Endothelial cell of umbilical vein (primary cell): Measurements from ENCODE around the gene CAPN5.

Experiments
- CTCF ChIP-seq, 2 donors: IDR thresholded peaks; 1 replicate in 1 of 2; 2 replicates in 1 of 2; pipeline ENCODE4 v1.5.1; 2011; ENCODE audit warnings: low read length in 2 of 2, mild to moderate bottlenecking in 2 of 2, moderate library complexity in 2 of 2, control low read depth in 1 of 2, inconsistent platforms in 1 of 2, low read depth in 1 of 2; ENCODE audit not compliant: insufficient read depth in 1 of 2; ENCODE audit errors: extremely low read depth in 1 of 2
- EZH2 ChIP-seq: IDR thresholded peaks from 2 replicates; pipeline ENCODE4 v1.6.1; 2012; ENCODE audit warnings: borderline replicate concordance, low read depth, mild to moderate bottlenecking, moderate library complexity, low read length, inconsistent platforms; ENCODE audit not compliant: severe bottlenecking
- JUN ChIP-seq: IDR thresholded peaks from 2 replicates; pipeline ENCODE4 v1.6.1; 2011; ENCODE audit warnings: borderline replicate concordance, low read depth; ENCODE audit not compliant: insufficient read length, insufficient read depth
- POLR2A ChIP-seq: IDR thresholded peaks from 2 replicates; pipeline ENCODE4 v1.6.1; 2012; ENCODE audit warnings: low read depth, mild to moderate bottlenecking, control low read depth, low read length
- POLR2AphosphoS5 ChIP-seq: IDR thresholded peaks from 2 replicates; pipeline ENCODE4 v1.6.1; 2012; ENCODE audit warnings: low read depth, mild to moderate bottlenecking, control low read depth, low read length, moderate library complexity; ENCODE audit not compliant: insufficient read depth
- TF ChIP-seq, protein P1 (sequence below): IDR thresholded peaks from 2 replicates; pipeline ENCODE4 v1.6.1; 2011; ENCODE audit not compliant: insufficient read depth, insufficient read length

- TF ChIP-seq, protein P1, sequence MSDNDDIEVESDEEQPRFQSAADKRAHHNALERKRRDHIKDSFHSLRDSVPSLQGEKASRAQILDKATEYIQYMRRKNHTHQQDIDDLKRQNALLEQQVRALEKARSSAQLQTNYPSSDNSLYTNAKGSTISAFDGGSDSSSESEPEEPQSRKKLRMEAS, result no peak
- TF ChIP-seq EZH2 (no peak), POLR2AphosphoS5 (no peak), POLR2A (no peak), CTCF (IDR thresholded peaks at IDR 0.05; ENCODE audit: extremely low read depth in 1 of 2, insufficient read depth in 1 of 2, low read depth in 1 of 2, low read length in 2 of 2) (no peak), JUN (no peak)
Measured at GRCh38 chr11:77155556-77156130, 88.9 kb downstream of the CAPN5 start.
